ENCODE results near the gene MYO6.

Gene MYO6

DNA sequence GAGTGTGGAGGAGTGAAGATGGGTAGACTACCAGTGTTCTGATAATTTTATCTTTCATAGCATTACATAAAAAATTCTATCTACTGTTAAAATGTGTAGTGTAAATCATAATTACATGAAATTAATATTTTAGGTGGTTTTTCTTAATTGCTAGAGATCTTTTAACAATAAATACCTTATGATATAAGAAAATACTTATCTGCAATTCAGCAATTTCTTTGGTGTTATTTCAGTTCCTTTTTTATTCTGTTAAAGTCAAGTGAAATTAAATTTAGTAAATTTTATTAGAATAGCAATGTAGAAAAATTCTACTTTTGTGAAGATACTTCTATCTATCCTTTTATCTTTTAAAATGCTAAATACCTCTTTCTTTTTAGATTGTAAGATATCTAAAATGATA, 219.1 kb downstream of the MYO6 start:
- no peak for DNase-seq

All from suppressor macrophage (primary cell).